HCT116 (cell line): ENCODE data around the gene RPL38. TPM values are rescaled to one million over a fixed set of nuclear protein-coding genes. Genes with fewer than 3 reads are reported as not detected.

Source experiments
- ATAC-seq: fragments of 200-7000 bp; cut with Tn5 transposase; 2 replicates; pipeline ENCODE4 v1.9.1; 2020; ENCODE audit warnings: mild to moderate bottlenecking, moderate library complexity
- BruUV-seq: library from RNA; stranded (reverse); fragments of 400-500 nt; replicated peaks from 2 replicates; lab custom pipeline; 2021; lab: Mats Ljungman, UMichigan
- CTCF ChIA-PET: fragments of 300-600 bp; sonication (Branson Sonifier 250); formaldehyde crosslinking; loops from one replicate; lab custom pipeline; 2021; ENCODE audit warnings: antibody characterized with exemption; lab: Charles Lee
- POLR2A ChIA-PET: fragments of 300-600, 350-600 bp; sonication (Branson Sonifier 250); formaldehyde crosslinking; loops from one replicate; lab custom pipeline; 2021; ENCODE audit warnings: antibody characterized with exemption; lab: Charles Lee
- RAD21 ChIA-PET, 2 experiments: fragments of 300-600 bp; sonication (Branson Sonifier 250); formaldehyde crosslinking; loops; one replicate each; lab custom pipeline; 2023; ENCODE audit warnings: low total read pairs in 2 of 2; ENCODE audit not compliant: uncharacterized antibody in 2 of 2, unreplicated experiment in 2 of 2, low non-redundant PET in 1 of 2; lab: Charles Lee
- DNase-seq: peaks from one replicate; pipeline ENCODE4 v3.0.0-alpha.2; 2010; ENCODE audit warnings: low read depth, low spot score
- H2AFZ ChIP-seq: fragments of 200-600 bp; shearing (Covaris generic), sonication (generic); 2 replicates; pipeline ENCODE4 v1.6.1; 2017; ENCODE audit warnings: low read depth, mixed run types, mixed read lengths, antibody characterized with exemption, low read length; ENCODE audit not compliant: poor library complexity, severe bottlenecking
- H3K27ac ChIP-seq: 2 replicates; pipeline ENCODE4 v1.5.1; 2012; ENCODE audit warnings: low read depth, low read length
- H3K27me3 ChIP-seq: fragments of 200-600 bp; sonication (generic); 2 replicates; pipeline ENCODE4 v1.6.1; 2016; ENCODE audit warnings: mixed run types, low read length, mixed read lengths; ENCODE audit not compliant: insufficient read depth
- H3K36me3 ChIP-seq, 2 experiments: fragments of 200-500 bp in 1 of 2; fragments of 200-600 bp in 1 of 2; sonication (Bioruptor generic) in 1 of 2; sonication (generic) in 1 of 2; 2 replicates each; pipeline versions ENCODE4 v1.5.1 to v1.6.1; 2014 to 2016; ENCODE audit warnings: low read length in 2 of 2, inconsistent platforms in 1 of 2, mixed read lengths in 1 of 2, mixed run types in 1 of 2; ENCODE audit not compliant: insufficient read depth in 2 of 2, control insufficient read depth in 1 of 2
- H3K4me1 ChIP-seq, 2 experiments: fragments of 200-600 bp in 1 of 2; sonication (generic) in 1 of 2; 2 replicates each; pipeline versions ENCODE4 v1.5.1 to v1.6.1; 2012 to 2017; ENCODE audit warnings: low read length in 2 of 2, inconsistent platforms in 1 of 2, mild to moderate bottlenecking in 1 of 2, mixed read lengths in 1 of 2, mixed run types in 1 of 2, moderate library complexity in 1 of 2; ENCODE audit not compliant: insufficient read depth in 2 of 2, control insufficient read depth in 1 of 2
- H3K4me2 ChIP-seq: fragments of 200-600 bp; sonication (generic); 2 replicates; pipeline ENCODE4 v1.6.1; 2017; ENCODE audit warnings: mixed run types, low read length, mixed read lengths
- H3K4me3 ChIP-seq, 2 experiments: fragments of 200-600 bp in 1 of 2; sonication (generic) in 1 of 2; replicated peaks in 1 of 2; 2 replicates each; pipeline ENCODE4 v1.5.1; 2011 to 2016; ENCODE audit warnings: low read length in 2 of 2, control low read depth in 1 of 2, low read depth in 1 of 2, mild to moderate bottlenecking in 1 of 2, mixed read lengths in 1 of 2, mixed run types in 1 of 2
- H3K79me2 ChIP-seq: fragments of 200-600 bp; sonication (generic); 2 replicates; pipeline ENCODE4 v1.6.1; 2017; ENCODE audit warnings: mild to moderate bottlenecking, mixed run types, low read length, moderate library complexity, mixed read lengths; ENCODE audit not compliant: insufficient read depth
- H3K9ac ChIP-seq: fragments of 200-600 bp; sonication (generic); 2 replicates; pipeline ENCODE4 v1.6.1; 2016; ENCODE audit warnings: low read length, mixed read lengths
- H3K9me2 ChIP-seq: fragments of 200-600 bp; sonication (generic), shearing (Covaris generic); 2 replicates; pipeline ENCODE4 v1.6.1; 2017; ENCODE audit warnings: mixed run types, mild to moderate bottlenecking, moderate library complexity; ENCODE audit not compliant: insufficient read depth
- H3K9me3 ChIP-seq, 2 experiments: fragments of 200-500 bp in 1 of 2; fragments of 200-600 bp in 1 of 2; sonication (Bioruptor generic) in 1 of 2; sonication (generic) in 1 of 2; 2 replicates each; pipeline ENCODE4 v1.6.1; 2014 to 2017; ENCODE audit warnings: low read length in 2 of 2, mixed read lengths in 2 of 2, inconsistent platforms in 1 of 2, low read depth in 1 of 2, mild to moderate bottlenecking in 1 of 2, mixed run types in 1 of 2, moderate library complexity in 1 of 2; ENCODE audit not compliant: control insufficient read depth in 1 of 2, insufficient read depth in 1 of 2
- H4K20me1 ChIP-seq: fragments of 200-600 bp; sonication (generic), shearing (Covaris generic); 2 replicates; pipeline ENCODE4 v1.6.1; 2017; ENCODE audit warnings: mixed run types, mild to moderate bottlenecking, moderate library complexity; ENCODE audit not compliant: insufficient read depth
- FOSL1 ChIP-seq: IDR thresholded peaks from 2 replicates; pipeline ENCODE4 v1.6.1; 2012; ENCODE audit warnings: low read depth
- POLR2A ChIP-seq: IDR thresholded peaks from 2 replicates; pipeline ENCODE4 v1.7.0; 2011; ENCODE audit warnings: borderline replicate concordance; ENCODE audit not compliant: insufficient read depth, insufficient read length; ENCODE audit errors: extremely low read depth
- POLR2AphosphoS5 ChIP-seq: IDR thresholded peaks from 2 replicates; pipeline ENCODE4 v1.6.1; 2011; ENCODE audit warnings: mild to moderate bottlenecking, low read depth, low read length, moderate library complexity
- RAD21 ChIP-seq: IDR thresholded peaks from 2 replicates; pipeline ENCODE4 v1.6.1; 2012; ENCODE audit warnings: low read depth, mild to moderate bottlenecking
- SIN3A ChIP-seq: IDR thresholded peaks from 2 replicates; pipeline ENCODE4 v1.6.1; 2012; ENCODE audit warnings: low read depth
- SP1 ChIP-seq: IDR thresholded peaks from 2 replicates; pipeline ENCODE4 v1.6.1; 2012; ENCODE audit warnings: low read depth
- YY1 ChIP-seq: IDR thresholded peaks from 2 replicates; pipeline ENCODE4 v1.6.1; 2011; ENCODE audit warnings: low read length, low read depth, moderate library complexity, mild to moderate bottlenecking; ENCODE audit not compliant: insufficient replicate concordance; ENCODE audit errors: extremely low read depth
- ZFX ChIP-seq: fragments of 450-650 bp; IDR thresholded peaks from 2 replicates; pipeline ENCODE4 v1.6.1; 2017
- intact Hi-C: fragments of 100-400 bp; cut with micrococcal nuclease; formaldehyde crosslinking; loops from 2 replicates; pipeline ENCODE4 v1.10.0; 2022
- total RNA-seq: library from RNA; stranded (reverse); gene quantifications from one replicate; pipeline ENCODE4 v1.2.1, GENCODE V29; 2021; ENCODE audit not compliant: unreplicated experiment
- TF ChIP-seq, protein P1 (sequence below): IDR thresholded peaks from 2 replicates; pipeline ENCODE4 v1.6.1; 2011; ENCODE audit warnings: mild to moderate bottlenecking, low read length, moderate library complexity; ENCODE audit not compliant: insufficient replicate concordance; ENCODE audit errors: extremely low read depth
- TF ChIP-seq, protein P2 (sequence below): IDR thresholded peaks from 2 replicates; pipeline ENCODE4 v1.6.1; 2012
- TF ChIP-seq, protein P3 (sequence below): IDR thresholded peaks from 2 replicates; pipeline ENCODE4 v1.6.1; 2012
- TF ChIP-seq, protein P4 (sequence below), 3 experiments: fragments of 200-600 bp in 1 of 3; sonication (generic) in 1 of 3; IDR thresholded peaks in 2 of 3; conservative IDR thresholded peaks in 1 of 3; 2 replicates each; pipeline ENCODE4 v1.5.1; 2012 to 2017; ENCODE audit warnings: low read depth in 2 of 3, low read length in 2 of 3, antibody characterized with exemption in 1 of 3, borderline replicate concordance in 1 of 3, control low read depth in 1 of 3, mild to moderate bottlenecking in 1 of 3, mixed read lengths in 1 of 3, mixed run types in 1 of 3, moderate library complexity in 1 of 3; ENCODE audit not compliant: insufficient read depth in 1 of 3

The RPL38 gene
- total RNA-seq, 1 experiment from 2014 or later: 1,628 TPM

DNA sequence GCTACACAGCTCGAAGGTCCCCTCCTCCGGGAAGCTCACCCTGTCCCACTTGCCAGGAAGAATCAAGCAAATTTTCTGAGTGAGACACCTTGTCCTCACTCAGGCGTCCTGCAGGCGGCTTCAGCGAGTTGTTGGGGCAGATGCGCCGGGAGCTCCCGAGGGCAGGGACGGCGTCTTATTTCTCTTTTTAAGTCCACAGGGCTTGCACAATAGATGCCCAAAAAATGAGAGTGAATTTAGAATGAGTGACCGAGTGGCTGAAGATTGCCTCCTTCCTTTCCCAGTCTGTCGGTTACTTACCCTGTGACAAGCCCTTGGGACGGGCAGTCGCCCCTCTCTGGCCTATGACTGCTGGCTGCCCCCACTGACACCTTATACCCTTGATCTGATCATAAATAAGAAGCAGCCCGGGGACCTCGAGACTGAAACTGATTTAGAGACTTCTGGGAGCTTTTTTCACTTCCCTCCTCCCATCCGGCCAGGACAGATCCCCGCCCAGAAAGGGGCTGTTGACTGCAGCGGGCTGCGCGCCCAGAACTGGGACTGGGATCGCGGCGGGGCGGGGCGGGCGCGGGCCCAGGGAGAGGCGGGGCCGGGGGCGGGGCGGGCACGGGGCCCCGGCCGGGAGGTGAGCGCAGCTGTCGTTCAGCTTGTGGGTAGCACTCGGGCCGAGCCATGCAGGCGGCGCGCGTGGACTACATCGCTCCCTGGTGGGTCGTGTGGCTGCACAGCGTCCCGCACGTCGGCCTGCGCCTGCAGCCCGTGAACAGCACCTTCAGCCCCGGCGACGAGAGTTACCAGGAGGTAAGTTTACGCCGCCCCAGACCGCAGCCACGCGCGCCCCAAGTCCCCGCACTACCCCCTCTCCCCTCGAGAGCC lies 9.7 kb downstream of the RPL38 start, which contains the start of gene TTYH2:
TSS of gene TTYH2 (plus strand) at position 659 of the 879 bp plus-strand sequence. CDS start at position 676, 17 bp downstream.
- CTCF ChIA-PET: interaction anchor here (0.7 to 3.4 kb wide), 8 partner anchors 10 to 320 kb away, joined by 3 to 25 read pairs (median 4); partner anchors contain the start of gene RPL38
- Histone ChIP-seq H3K36me3 (peaks cover 17 to 21% of the 10 kb centered on the region in 2 experiments; a peak in 3 of 4 replicates), H3K9me3 (no peaks in the 10 kb centered on the region), H3K27me3 (no peaks in the 10 kb centered on the region), H4K20me1 (peaks cover 25% of the 10 kb centered on the region; the same call in 1 of the 2 replicates), H3K9ac (peak within 1 kb of the TSS; percentile 72), H2AFZ (peak within 1 kb of the TSS; percentile 59), H3K4me2 (peak within 1 kb of the TSS; percentile 97), H3K4me3 (peak within 1 kb of the TSS; percentile 75 to 77), H3K27ac (peak within 1 kb of the TSS; percentile 76), H3K79me2 (peaks cover 19% of the 10 kb centered on the region), H3K9me2 (no peaks in the 10 kb centered on the region), H3K4me1 (peaks cover 25 to 57% of the 10 kb centered on the region in 2 experiments)
- ATAC-seq (peak; percentile 74), DNase-seq (peak; percentile 81)
- POLR2A ChIA-PET: interaction anchor here (0.7 to 1.6 kb wide), 6 partner anchors 9 to 145 kb away, joined by 3 to 16 read pairs (median 6); partner anchors contain the start of gene RPL38
- RAD21 ChIA-PET: no interaction called here
- TF ChIP-seq POLR2AphosphoS5: peak; percentile 78
- TF ChIP-seq, protein P1, sequence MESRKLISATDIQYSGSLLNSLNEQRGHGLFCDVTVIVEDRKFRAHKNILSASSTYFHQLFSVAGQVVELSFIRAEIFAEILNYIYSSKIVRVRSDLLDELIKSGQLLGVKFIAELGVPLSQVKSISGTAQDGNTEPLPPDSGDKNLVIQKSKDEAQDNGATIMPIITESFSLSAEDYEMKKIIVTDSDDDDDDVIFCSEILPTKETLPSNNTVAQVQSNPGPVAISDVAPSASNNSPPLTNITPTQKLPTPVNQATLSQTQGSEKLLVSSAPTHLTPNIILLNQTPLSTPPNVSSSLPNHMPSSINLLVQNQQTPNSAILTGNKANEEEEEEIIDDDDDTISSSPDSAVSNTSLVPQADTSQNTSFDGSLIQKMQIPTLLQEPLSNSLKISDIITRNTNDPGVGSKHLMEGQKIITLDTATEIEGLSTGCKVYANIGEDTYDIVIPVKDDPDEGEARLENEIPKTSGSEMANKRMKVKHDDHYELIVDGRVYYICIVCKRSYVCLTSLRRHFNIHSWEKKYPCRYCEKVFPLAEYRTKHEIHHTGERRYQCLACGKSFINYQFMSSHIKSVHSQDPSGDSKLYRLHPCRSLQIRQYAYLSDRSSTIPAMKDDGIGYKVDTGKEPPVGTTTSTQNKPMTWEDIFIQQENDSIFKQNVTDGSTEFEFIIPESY: no peak
- TF ChIP-seq POLR2A: peak; percentile 50
- no peak for TF ChIP-seq FOSL1
- TF ChIP-seq, protein P2, sequence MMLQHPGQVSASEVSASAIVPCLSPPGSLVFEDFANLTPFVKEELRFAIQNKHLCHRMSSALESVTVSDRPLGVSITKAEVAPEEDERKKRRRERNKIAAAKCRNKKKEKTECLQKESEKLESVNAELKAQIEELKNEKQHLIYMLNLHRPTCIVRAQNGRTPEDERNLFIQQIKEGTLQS: no peak
- TF ChIP-seq, protein P3, sequence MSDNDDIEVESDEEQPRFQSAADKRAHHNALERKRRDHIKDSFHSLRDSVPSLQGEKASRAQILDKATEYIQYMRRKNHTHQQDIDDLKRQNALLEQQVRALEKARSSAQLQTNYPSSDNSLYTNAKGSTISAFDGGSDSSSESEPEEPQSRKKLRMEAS: peak; percentile 66
- peak; percentile 75 for TF ChIP-seq YY1
- TF ChIP-seq RAD21: no peak
- peak; percentile 90 for TF ChIP-seq SP1
- 0 out of 2 replicates have a peak, but pooled peaks have one; percentile 18 for TF ChIP-seq ZFX
- TF ChIP-seq, protein P4, sequence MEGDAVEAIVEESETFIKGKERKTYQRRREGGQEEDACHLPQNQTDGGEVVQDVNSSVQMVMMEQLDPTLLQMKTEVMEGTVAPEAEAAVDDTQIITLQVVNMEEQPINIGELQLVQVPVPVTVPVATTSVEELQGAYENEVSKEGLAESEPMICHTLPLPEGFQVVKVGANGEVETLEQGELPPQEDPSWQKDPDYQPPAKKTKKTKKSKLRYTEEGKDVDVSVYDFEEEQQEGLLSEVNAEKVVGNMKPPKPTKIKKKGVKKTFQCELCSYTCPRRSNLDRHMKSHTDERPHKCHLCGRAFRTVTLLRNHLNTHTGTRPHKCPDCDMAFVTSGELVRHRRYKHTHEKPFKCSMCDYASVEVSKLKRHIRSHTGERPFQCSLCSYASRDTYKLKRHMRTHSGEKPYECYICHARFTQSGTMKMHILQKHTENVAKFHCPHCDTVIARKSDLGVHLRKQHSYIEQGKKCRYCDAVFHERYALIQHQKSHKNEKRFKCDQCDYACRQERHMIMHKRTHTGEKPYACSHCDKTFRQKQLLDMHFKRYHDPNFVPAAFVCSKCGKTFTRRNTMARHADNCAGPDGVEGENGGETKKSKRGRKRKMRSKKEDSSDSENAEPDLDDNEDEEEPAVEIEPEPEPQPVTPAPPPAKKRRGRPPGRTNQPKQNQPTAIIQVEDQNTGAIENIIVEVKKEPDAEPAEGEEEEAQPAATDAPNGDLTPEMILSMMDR (IDR thresholded peaks at IDR 0.05 in 2 of 3, conservative IDR thresholded peaks at IDR 0.05 in 1 of 3; ENCODE audit: borderline replicate concordance in 1 of 3, insufficient read depth in 1 of 3, low read depth in 2 of 3, low read length in 2 of 3): peak in 2 of 3 experiments; percentile 46 to 51; a peak in 4 of 6 replicates
- TF ChIP-seq SIN3A: no peak; the same call in none of the 2 replicates
- intact Hi-C loops: loop anchor here (5.0 kb wide), 3 partner anchors 139 to 319 kb away; partner anchors contain the start of gene CD300LB
- BruUV-seq: no TSS peak
